Lung microvascular endothelial cell (primary cell): ENCODE results near the gene KLHDC1. TPM values are rescaled to one million over a fixed set of nuclear protein-coding genes. Genes with fewer than 3 reads are reported as not detected.
"Not testable (repeated sequence)": the region's sequence is repeated elsewhere in the genome, so short reads cannot be mapped to it uniquely, and the experiment has no call there.

Experiments
- DNase-seq, 2 donors: peaks; one replicate each; pipeline versions ENCODE4 v3.0.0 to v3.0.0-alpha.2; 2010; ENCODE audit warnings: low read depth in 2 of 2
- total RNA-seq: library from RNA; depleted of rRNA; stranded (reverse); fragments of >200 nt; gene quantifications from 2 replicates; pipeline ENCODE4 v1.2.1, GENCODE V29; 2014

KLHDC1 gene
- total RNA-seq, 1 donor from 2014 or later, result 3.8 TPM

DNA sequence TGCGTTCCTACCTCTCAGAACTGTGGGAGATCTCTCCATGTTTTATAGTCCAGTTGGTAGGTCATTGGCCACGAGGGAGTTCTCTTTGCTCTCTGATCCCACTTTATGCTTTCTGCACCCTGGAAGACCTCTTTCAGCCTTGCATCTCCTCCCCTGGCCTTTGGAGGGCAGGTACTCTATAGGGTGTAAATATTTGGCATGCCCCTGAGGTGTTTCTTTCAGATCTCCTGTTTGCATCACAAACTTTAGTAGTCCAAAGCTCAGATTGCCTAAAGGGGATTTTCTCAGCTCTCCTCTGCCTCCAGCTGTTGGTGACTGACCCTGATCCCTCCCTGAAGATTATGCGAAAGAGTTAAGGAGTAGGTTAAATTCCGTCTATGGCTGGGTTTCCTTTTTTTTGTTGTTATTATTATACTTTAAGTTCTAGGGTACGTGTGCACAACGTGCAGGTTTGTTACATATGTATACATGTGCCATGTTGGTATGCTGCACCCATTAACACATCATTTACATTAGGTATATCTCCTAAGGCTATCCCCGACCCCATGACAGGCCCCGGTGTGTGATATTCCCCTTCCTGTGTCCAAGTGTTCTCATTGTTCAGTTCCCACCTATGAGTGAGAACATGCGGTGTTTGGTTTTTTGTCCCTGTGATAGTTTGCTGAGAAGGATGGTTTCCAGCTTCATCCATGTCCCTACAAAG, 29.0 kb downstream of the KLHDC1 start:
- not testable (repeated sequence) for DNase-seq

DNA sequence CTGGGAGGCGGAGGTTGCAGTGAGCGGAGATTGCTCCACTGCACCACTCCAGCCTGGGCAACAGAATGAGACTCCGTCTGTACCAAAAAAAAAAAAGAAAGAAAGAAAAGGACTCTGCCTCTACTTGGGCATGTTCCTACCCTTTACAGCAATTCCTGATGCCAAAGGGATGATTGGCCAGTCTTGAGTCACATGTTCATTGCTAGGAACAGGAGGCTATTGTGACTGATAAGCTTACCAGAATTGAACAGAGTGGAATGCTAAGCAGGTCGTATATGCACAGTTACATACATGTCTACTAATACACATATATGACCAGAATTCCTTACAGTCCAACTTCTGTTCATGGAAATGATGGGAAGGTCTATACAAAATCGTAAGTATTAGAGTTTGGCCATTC, 34.3 kb downstream of the KLHDC1 start:
- DNase-seq, result no peak

DNA sequence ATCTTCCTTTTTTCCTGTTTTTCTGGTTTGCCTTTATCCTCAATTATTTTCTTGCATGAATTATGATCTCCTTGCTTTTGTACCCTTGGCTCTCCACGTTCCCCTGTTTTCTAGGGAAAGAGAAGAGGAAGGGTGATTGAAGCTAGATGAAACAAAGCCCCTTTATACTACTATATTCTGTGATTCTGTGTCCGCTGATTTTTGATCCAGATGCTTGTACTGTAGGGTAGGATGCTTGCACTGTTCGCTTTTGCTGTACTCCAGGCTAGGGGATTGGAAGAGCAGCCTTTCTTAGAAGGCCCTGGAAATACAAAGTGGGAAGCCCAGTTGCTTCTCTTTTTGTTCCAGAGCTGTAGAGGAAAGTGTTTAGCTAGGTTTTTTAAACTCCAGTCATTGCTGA, 40.0 kb downstream of the KLHDC1 start:
- DNase-seq, result no peak

DNA sequence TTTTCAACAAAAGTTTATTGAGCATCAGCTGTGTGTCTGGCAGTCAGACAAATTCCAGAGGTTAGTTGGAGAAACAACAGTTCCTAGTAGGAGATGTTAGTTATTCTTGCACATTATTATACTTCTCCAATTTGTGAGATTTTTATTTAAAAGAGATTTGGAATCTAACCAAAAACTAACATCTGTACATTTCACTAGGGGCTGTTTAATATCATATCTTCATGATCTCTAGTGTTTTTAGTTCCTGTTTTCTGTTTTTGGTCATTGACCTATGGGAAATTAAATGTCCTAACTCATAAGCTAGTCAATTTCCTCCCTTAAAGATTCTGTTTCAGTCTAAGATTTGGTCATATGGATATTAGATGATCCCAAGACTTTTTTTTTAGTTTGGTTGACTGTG, 40.9 kb downstream of the KLHDC1 start:
- no peak for DNase-seq

DNA sequence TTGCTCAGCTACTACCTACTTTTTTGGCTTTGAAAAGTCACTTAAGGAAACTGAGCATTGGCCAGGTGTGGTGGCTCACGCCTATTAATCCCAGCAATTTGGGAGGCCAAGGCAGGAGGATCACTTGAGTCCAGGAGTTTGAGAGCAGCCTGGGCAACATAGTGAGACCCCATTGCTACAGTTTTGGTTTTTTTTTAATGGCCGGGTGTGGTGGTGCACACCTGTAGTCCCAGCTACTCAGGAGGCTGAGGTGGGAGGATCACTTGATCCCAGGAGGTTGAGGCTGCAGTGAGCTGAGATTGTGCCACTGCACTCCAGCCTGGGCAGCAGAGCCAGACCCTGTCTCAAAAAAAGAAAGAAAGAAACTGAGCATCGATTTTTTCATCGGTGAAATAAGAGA, 42.7 kb downstream of the KLHDC1 start:
- not testable (repeated sequence) for DNase-seq

DNA sequence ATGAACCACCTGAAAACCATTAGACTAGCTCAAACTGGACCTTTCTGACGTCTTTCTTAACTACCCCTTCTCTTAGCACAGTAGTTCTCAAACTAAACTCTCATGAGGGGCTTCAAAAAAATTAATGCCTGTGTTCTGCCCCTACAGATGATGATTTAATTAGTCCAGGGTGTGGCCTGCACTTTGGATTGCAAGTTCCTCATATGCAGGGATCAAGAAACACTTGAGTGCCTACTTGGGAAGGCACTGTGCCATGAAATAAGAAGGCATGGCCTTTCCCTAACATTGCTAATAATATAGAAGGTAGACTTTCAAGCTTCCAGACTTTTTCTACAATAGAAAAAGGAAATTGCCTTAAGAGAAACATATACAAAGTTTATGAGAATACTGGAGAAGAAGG, 52.3 kb downstream of the KLHDC1 start:
- no peak for DNase-seq

DNA sequence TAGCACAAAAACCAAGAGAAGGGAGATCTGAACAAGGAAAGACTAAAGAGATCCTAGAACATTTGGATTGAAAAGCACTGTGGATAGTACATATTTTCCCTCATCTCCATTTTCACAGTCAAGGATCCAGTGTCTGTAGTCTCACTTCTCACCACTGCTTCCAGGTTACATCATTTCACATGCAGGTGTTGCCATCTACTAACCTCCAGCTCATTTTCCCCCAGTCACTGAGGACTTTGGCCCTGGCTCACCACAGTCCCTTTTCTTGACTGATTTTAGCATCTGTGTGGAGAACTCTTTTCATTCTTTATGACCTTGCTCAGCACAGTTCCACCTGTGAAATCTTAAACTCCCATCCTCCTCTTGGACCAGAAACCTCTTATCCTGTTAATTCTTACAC, 53.6 kb downstream of the KLHDC1 start:
- DNase-seq, result not testable (repeated sequence)

DNA sequence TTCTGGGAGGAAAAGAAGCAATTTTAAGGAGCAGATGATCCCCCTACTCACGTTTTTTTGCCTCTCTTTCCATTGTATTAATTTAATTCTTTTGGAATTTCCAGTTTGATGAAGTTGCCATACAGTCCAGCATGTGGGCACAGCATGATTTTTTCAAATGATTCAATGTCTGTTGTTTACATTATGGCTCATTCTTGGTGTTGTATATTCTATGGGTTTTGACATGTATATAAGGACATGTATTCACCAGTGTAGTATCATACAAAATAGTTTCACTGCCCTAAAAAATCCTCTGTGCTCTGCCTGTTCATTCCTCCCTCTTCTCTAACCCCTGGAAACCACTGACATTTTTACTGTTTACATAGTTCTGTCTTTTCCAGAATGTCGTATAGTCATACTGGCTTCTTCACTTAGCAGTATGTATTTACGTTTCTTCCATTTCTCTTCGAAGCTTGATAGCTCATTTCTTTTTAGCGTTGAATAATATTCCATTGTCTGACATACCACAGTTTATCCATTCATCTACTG, 61.7 kb downstream of the KLHDC1 start:
- DNase-seq, result no peak

DNA sequence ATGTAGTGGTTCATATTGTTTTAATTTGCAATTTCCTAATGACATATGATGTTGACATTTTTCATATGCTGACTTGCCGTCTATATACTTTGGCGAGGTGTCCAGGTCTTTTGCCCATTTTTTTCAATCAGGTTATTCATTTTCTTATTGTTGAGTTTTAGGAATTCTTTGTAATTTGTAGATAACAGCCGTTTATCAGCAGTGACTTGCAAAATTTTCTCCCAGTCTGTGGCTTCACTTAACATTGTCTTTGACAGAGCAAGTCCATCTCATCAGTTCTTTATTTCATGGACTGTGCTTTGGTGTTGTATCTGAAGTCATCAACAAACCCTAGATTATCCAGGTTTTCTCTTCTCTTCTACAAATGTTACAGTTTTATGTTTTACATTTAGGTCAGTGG, 62.5 kb downstream of the KLHDC1 start:
- DNase-seq, result no peak

DNA sequence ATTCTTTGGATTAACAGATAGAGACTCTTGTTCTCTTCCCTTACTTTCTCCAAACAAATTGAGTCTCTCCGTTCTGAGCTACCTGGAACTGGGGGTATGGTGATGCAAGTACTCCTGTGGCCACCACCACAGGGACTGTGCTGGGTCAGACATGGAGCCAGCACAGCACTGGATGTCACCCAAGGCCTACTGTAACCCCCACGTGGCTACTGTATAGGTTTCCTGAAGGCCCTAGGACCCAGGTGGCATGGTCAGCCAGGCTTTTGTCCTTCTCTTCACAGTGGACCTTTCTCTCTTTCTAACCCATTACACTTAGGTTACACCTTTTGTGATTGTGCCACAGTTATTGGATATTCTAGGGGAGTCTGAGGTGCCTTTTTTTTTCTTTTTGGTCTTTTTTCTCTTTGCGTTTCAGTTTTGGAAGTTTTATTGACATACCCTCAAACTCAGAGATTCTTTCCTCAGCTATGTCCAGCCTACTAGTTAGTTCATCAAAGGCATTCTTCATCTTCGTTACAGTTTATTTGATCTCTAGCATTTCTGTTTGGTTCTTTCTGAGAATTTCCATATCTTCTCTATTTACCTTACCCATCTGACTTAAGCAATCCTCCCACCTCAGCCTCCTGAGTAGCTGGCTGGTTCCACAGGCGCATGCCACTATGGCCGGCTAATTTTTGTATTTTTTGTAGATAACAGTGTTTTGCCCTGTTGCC, 69.1 kb downstream of the KLHDC1 start:
- no peak for DNase-seq

DNA sequence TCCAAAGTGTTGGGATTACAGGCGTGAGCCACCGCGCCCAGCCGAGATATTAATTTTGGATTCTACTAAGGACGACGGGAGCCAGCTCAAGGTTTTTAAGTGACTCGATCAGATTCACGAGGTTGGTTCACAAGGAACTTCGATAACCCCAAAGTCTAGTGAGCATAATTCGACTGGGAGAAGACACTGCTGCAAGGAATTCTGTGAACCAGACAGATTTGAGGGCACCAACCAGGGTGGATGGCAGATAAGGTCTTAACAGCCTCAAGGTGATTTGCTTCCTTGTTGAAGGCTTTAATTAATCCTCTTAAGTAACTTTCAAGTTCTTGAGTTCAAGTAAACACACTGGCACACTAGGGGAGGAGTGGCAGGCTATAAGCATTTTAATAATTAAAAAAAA, 73.9 kb downstream of the KLHDC1 start:
- peak; percentile 1 to 8 for DNase-seq

DNA sequence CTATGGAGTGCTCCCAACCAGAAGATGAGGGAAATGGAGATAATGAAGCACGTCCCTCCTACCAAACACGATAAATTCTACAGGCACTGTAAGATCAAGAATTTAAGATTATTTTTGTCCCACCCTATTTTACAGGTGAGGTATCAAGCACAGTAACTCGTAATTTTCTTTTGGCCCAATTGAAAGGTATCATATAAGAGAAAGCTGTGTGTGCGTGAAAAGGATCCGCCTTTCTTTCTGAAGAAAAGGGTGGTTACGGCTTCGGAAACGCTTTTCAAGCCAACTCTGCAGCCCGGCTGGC, 74.3 kb downstream of the KLHDC1 start:
- DNase-seq, result no peak

DNA sequence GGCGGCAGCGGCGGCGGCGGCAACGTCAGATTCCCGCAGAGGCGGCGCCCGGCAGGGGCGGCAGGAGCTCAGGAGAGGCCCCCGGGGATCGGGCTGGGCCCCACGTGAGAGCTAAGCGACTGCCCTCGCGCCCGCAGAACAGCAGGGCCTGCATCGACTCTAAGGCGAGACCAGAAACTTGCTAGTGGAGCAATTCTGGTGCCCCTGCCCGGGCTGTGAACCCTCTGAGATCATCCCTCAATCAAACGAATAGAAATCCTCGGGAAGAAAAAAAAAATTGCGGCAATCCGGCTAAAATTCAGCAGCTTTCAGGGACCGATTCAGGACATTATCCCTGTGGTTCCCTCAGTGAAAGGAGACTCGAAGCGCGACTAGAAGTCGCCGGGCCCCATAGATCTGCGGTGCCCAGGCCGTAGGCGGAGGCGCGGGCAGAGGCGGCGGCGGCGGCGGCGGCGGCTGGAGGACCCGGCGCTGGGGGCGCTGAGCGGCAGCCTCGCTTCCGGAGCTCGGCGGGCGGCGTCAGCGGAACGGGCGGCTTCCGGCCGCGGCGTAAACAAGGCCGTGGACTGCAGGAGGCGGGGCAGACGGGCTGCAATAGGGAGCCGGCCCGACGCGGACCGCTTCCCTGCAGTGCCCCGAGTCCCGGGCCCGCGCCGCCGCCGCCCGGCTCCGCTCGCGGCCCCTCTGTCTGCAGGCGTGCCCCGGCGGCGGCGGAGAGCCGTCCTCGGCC, 74.8 kb downstream of the KLHDC1 start, which contains the start of gene KLHDC2:
KLHDC2 (plus strand) TSS at position 583 of the 730 bp plus-strand sequence. CDS start 316 bp downstream, outside the sequence.
- DNase-seq, result peak; percentile 94

DNA sequence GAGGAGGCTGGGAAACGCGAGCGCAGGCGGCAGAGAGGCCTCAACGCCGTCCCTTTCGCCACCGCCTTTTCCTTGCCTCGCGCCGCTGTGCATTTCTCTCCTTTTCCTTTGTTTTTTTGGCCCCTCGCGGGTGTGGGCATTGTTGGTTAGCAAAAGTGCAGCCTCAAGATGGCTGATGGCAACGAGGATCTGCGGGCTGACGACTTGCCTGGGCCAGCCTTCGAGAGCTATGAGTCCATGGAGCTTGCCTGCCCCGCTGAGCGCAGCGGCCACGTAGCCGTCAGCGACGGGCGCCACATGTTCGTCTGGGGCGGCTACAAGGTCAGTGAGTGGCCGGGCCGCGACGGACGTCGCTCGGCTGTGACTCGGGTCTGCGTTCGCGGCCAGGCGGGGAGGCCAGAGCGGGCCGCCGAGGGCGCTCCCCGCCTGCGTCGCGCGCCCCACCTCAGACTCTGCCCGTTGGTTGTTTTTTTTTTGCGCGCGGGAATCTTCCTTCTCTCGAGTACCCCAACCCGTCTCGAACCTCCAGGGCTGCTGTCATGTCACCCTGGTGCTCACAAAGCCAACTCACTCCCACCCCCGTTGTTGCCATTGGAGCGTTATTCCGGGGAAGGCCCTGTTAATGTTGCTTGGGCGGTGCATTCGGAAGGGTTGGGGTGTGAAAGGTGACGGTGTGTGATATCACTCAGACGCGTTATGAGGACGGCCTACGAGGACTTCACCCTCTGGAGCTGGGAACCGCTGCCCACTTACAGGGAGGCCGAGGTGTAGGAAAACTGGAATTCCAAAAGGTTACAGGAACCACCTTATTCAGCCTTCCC, 75.6 kb downstream of the KLHDC1 start:
- DNase-seq, result peak; percentile 79 to 81

DNA sequence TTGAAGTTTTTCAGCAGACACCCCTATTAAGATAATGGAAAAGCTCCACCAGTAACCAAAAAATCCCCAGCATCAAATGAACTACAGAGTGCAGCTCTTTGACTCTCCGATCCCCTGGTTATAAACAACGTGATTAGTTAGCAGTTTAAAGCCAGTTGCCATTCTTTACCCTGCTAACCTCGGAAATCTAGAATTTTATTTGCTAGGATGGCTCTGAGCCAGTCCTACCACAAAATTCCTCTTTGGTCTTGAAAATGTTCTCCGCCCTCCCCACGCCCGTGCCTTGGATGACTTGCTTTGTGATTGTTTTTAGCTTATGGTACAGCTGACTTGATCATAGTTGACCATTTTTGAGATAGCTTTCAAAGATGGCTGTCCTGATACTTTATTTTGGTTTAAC, 76.3 kb downstream of the KLHDC1 start:
- DNase-seq, result peak in 1 of 2 donors; percentile 14

DNA sequence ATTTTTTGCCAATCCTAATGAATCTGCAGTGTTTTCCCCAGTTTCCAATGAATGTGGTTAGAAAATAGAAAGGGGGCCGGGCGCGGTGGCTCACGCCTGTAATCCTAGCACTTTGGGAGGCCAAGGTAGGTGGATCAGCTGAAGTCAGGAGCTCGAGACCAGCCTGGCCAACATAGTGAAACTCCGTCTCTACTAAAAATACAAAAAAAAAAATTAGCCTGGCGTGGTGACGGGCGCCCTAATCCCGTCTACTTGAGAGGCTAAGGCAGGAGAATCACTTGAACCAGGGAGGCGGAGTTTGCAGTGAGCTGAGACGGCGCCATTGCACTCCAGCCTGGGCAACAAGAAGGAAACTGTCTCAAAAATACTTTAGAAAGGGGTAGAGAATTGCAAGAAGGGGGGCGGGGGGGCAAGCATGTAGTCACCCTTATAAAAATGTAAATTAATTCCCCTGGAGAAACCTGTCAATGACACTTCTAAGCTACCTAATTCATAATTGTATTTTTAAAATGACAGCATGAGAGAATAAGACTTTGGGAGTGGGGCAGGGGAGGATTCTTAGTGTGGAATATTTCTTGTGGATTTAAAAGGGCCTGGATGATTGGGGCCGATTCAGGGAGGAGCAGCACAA, 76.8 kb downstream of the KLHDC1 start:
- no peak for DNase-seq

DNA sequence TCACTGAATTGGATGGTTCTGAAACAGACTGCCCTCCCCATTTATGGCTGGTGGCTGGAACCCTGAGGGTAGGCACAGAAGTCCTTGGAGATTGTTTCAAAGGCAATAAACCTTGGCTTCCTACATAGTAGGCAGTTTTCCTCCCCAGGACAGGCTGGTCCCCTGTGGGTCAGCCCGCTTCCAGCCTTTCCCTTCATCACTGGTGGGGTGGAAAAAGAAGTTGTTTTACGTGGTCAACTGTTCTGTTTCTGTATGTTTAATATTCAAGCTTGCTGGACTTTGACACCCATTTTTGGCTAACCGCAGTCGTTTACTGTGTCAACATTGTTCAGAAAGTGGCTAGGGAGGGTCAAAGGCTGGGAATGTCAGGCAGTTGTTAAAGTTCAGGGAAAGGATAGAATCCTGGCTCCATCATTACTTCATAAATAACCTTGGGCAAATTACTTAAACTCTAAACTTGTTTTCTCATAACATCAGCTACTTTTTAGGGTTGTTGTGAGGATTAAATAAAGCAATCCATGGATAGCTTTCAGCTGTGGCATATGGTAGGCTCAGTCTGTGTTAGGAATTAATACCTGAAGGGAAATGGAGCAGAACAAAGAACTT, 77.4 kb downstream of the KLHDC1 start:
- no peak for DNase-seq

DNA sequence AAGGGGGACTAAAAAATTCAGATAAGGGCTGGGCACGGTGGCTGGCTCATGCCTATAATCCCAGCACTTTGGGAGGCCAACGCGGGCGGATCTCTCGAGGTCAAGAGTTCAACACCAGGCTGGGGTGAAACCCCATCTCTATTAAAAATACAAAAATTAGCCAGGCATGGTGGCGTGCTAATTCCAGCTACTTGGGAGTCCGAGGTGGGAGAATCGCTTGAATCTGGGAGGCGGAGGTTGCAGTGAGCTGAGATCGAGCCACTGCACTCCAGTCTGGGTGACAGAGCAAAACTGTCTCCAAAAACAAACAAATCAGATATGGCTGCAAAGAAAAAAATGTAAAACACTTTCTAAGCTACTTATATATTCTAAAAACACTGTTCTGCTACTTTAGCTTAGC, 78.8 kb downstream of the KLHDC1 start:
- DNase-seq, result not testable (repeated sequence)

DNA sequence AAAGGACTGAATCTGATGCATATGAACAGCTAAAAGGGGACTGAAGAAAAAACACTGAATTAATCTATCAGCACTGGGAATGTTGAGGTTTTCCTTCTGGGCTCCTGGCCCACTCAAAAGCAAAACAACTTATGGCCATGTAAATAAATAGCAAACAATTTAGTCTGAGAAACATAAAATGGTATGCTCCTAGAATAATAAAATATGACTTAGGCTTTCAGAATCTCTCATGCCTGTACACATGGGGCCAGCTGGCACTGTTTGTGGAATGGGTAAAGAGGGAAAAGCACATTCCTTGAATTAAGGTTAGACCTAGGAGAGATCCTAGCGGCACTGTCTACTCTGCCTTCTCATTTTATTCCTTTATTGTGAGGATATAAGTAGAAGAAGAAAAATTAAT, 81.2 kb downstream of the KLHDC1 start:
- no peak for DNase-seq

DNA sequence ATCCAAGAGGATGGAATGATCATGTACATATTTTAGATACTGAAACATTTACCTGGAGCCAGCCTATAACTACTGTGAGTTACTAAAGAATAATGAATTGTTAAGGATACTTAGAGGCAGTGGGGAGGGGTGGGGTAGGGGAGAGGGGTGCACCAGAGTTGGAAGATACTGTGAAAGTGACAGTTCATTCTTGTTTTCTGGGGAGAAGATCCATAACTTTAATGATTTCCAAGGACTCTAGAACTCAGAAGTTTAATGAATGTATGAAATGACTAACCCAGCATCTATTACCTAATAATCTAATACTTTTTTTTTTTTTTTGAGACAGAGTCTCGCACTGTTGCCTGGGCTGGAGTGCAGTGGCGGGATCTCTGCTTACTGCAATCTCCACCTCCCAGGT, 85.5 kb downstream of the KLHDC1 start:
- no peak for DNase-seq

DNA sequence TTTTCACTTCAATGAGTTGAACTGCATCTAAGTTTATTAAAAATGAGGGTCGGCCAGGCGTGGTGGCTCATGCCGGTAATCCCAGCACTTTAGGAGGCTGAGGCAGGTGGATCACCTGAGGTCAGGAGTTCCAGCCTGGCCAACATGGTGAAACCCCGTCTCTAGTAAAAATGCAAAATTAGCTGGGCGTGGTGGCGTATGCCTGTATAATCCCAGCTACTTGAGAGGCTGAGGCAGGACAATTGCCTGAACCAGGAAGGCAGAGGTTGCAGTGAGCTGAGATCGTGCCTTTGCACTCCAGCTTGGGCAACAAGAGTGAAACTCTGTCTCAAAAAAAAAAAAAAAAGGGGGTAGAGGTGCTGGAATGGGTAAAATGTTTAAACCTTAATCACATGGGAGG, 88.1 kb downstream of the KLHDC1 start:
- not testable (repeated sequence) for DNase-seq
